ENCODE measurements around the gene PLD4.
A peak's percentile ranks its signal among the peaks of the same experiment; 100 is the strongest.

Gene PLD4

DNA sequence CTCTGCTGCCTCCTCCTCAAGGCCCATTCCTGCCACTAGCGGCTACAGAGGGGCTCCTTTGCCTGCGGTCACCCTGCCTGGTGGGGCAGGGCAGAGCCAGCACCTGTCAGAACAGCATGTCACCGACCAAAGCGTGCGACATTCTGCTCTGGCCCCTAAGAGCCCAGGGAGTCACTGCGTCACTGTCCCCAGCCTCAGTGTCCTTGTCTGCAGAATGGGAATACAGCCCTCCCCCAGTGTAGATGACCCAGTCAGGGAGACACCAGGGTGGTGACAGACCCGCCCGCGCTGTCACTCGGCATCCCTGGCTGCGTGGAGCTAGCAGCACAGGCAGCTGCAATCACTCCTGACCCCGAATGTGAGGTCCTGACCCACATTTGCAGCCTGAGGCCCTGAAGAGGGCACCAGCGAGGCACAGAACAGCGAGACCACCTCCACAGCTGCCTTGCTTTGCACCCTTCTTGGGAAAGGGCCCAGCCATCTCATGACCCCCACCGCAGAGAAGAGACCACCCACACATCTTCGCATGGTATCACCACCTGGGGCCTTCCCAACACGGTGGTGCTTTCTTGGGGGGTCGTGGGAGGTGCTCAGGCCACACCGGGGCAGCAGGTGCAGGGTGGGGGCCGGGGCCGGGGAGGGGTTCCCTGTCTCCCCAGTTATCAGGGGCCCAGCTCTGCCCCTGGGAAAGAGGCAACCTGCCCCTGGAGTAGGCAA lies 51.0 kb downstream of the PLD4 start:
- DNase-seq (ENCODE audit: low read depth), result no peak

DNA sequence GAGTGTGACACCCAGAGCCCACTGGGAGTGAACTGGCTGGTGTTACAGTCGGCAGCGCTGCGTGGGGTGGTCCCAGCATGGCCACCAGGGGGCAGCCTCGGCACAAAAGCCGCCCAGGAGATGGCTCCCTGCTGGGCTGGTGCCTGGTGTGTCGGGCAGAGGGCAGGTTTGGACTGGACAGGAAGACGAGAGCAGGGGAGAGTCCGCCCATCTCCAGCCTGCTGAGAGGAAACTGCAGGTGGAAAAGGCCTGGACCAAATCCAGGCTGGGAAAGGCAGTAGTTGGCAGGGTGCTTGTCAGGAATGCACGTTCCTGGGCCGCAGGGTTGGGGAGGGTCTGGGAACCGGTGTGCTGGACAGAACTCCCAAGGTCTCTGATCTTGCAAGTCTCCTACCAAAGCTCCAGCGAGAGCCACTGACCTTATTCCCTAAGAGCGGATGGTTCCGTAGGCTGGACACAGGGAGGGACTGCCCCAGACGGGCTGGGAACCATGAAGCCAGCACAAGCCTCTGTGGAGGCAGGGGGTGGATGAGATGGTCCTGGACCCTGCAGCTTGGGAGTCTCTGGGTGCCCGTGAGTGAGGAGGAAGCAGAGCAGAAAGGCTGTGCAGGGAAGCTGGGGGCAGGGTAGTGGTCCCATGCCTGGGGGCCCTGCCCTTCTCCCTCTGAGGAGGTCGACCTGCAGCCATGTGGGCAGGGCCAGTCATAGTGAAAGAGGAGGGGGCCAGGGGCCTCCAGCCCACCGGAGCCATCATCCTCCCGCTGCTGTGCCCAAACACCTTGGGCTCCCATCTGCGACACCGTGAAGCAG lies 51.7 kb downstream of the PLD4 start:
- peak; percentile 88 for DNase-seq (ENCODE audit: low read depth)

DNA sequence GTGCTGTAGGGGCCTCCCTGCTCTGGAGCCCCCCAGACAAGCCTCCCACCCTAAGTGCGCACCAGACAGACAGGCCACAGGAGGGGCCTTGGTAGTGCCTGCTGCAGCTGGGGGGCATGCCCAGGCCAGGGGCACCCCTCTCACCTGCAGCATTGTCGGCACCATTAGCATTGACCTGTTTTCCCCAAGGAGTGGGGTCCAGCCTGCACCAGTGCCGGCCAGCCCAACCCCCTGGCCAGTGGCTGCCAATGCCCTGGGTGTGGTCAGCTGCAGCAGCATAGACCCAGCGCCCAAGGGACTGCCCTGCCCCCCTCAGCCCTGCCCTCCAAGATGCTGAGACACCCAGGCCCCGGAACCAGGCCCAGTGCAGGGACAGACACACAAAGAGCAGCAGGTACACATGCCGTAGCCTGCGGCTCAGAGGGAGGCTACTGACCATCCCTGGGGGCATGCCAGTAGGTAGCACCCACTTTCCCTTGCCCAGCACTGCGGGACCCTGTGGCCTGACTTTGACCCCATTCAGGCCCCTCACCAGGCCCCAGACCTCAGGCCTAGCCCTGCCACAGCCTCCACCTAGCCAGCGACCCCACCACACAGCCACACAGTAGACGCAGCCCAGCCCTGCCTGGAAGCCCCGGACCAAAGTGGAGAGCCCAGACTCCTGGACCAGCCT lies 52.5 kb downstream of the PLD4 start:
- DNase-seq (ENCODE audit: low read depth), result no peak

DNA sequence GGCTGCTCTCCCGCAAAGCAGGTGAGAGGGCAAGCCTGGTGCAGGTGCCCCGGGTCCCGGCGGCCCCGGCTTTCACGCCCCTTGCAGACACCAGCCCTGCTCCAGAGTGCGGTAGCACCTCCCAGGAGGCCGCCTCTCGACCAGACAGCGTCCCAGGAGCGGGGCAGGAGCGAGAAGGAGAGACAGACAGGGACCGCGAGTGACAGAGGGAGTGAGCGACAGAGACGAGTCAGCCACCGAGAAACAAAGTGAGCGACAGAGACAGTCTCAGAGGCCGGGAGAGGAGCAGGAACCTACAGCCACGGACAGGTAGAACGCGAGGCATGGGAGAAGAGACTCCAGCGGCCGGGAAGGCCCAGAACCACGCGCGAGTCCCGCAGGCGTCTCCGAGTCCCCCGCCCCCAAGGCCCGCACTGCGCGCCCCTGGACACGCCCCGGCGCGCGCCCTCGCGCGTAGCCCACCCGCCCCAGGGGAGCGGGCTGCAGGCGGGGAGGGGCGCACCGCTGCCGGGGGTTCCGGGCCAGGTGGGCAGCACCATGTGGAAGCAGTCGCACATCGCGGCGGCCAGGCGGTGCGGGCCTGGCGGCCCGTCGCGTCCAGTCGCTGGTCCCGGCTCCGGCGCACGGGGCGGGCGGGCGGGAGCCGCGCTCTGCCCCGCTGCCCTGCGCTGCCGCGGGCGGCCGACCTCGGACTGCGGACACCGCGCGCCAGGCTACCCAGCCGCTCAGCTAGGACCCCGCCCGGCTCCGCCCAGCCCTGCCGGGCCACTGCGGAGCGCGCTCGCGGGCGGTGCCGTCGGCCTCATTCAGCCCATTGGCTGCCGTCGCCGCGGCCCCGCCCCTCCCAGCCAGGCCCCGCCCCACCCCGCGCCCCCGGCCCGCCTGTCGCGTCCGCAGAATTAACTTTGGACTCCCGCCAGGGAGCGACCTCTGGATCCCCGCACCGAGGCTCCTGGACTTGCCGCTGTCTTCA lies 53.3 kb downstream of the PLD4 start, which contains the start of gene AHNAK2:
Gene AHNAK2, minus strand, starts transcription at position 694 of the 973 bp plus-strand sequence. Its CDS starts 137 bp downstream, at position 557.
- DNase-seq (ENCODE audit: low read depth), result no peak

DNA sequence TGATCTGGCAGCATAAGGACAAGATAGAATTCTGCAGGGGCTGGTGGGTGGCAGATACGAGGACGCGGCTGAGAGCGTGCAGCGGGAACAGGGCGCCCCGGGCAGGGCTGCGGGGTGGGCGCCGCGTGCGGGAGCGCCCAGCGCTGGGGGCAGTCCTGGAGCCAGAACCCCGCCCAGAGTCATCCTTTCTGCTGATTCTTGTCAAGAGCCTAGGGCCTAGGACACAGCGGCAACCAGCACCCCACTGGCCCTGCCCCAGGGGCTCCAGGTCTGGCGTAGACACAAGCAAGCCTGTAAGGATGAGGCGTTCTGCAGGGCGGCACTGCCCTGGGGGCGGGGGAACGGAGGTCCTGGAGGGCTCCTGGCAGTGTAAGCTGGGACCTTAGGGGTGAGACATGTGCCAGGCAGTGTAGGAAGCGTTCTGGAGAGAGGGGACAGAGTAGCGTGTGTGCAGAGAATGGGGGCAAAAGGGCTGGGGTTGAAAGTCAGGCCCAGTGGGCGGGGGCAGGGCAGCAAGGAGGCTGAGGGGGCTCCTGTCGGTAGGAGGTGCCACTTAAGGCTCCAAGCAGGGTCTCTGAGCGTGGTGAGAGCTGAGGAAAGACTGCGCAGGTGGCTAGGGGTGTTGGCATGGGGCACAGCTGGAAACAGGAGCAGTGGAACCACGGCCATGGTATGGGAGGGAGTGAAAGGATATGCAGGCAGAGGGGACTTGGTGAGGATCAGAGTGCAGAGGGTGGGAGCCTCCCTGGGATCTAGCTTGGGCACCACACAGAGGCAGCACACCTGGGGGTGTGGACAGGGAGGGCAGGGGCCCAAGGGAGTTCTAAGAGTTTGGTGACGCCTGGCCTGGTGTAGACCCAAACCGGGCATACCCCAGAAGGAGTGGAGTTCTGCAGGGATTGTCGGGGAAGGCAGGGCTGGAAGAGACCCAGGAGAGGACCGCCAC lies 54.3 kb downstream of the PLD4 start:
- DNase-seq (ENCODE audit: low read depth), result no peak

DNA sequence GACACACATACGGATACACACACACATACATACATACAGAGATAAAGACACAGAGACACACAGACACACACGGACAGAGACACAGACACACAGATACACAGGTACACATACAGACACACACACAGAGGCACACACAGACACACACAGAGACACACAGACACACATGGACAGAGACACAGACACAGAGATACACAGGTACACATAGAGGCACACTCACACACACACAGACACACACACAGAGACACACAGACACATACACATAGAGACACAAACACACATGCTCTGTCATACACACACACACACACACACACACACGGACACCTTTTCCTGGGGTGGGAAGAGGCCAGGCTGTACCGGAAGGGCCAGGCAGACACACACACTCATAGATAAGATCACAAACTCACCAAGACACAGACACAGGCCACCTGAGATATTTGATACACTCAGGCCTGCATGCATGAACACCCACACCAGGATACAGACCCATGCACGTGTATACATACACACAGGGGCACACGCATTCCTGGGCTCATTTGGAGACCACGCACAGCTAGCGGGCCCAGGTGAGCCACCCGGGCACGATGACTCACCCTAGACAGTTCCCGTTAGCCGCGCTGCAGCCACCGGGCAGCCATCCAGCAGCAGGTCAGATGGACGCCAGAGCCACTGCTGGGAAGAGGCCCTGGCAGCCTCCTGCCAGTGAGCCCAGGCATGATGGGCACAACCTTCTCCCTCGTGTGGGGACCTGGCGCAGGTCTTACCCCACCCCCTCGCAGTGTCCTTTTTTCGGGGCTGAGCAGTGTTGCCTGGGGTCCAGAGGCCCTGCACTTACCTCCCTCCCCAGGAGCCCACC lies 55.3 kb downstream of the PLD4 start:
- DNase-seq (ENCODE audit: low read depth), result no peak

DNA sequence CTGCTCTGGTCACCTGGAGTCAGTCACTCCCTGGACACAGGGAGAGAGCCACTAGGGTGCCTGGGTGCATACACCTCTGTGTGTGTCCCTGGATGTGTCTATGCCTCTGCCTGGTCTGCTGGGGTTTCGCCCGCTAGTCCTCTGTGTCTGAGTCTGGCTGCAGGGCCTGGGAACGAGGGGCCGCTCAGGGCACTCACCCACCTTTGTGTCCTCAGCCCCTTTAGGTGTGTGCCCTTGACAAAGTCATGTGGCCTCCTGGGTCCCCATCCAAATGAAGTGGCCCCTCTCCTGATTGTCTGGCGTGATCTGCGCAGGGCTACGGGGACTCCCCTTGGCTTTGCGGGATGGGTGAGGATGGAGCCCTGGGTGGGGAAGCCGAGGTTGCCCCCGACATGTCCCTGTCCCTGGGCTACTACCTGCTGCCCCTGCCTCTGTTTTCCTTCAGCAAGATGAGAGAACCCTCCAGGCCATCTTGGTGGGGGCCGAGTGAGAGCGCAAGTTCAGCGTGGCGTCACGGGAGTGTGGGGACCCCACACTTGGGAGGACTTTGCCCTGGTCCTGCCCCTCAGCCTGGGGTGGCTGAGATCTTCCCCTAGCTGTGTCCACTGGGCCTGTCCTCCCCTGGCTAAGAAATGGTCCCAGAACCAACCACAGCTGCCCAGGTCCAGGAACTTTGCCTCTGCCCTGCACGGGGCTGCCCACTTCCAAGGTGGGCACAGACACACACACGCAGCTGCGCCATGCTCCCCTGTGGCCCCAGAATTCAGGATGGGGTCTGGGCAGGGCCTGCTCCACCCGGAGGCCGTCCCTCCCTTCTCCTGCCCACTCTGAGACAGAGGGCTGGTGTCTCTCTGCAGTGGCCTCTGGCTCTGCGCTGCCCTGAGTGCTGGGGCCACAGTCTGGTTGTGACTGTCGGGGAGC lies 56.2 kb downstream of the PLD4 start:
- DNase-seq (ENCODE audit: low read depth), result no peak

DNA sequence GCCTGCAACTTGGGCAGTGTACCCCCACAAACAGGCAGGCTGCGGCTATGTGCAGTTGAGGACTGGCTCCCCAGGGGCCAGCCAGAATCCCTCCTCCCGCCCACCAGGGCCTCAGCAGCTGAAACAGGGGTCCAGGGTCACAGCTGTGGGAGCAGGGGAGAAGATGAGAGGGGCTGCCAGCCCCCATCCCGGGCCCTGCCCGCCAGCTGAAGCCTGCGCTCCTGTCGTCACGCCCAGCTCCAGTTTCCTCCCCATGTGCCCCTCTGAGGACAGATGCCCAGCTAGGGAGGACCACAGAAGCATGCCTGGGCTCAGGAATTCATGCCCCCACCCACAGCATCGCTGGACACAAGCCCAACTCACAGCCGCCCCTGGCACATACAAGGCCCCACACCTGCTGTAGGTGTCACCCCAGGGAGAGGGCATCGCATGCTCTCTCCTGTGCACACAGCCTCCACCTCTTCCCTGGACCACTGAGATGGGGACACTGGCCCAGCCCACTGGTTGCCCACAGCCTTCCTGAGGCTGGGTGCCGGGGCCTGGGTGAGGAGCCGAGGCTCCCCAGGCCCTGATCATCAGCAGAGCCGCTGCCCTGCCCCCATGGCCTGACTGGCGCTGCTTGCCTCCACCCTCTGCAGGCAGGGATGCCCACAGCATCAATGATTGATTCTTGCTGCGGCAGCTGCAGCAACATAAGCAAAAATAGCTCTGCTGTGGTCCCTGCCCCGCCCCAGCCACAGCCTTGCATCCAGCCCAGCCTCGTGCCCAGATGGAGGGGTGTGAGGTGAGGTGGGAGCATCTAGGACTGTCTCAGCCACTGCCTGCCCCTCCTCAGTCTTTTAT lies 57.2 kb downstream of the PLD4 start:
- no peak for DNase-seq (ENCODE audit: low read depth)

DNA sequence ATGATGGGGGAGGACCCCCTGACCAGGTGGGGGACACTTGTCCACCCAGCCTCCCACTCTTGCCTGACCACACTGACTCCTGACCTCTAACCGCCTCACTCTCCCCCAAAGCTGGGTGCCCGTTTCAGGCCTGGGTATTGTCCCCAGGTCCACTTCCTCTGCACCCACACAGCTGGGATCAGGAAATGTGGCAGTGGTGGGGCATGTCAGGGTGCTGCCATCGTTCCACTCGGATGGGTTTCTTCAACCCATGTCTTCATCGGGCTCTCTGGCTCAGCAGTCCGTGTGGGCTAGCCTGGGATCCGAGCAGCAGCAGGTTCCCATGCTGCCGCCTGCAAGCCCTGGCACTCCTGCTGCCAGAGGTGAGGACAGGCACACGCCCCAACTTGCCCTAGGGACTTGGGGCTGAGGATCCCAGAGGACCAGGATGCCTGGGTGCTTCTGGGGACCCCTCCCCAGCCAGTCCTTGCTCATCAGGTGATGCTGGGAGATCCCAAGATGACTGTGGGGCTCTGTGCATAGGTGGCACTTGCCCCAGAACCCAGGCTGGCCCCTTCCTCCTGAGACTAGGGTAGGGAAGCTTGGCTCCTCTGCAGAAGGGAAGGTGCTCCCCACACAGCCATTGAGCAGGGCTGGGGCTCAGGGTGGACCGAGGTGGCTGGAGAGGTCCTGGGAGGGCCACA lies 58.0 kb downstream of the PLD4 start:
- no peak for DNase-seq (ENCODE audit: low read depth)
